HG03103 (cell line): ENCODE measurements around the gene BACE2.
A peak's percentile ranks its signal among the peaks of the same experiment; 100 is the strongest.

Source experiments
- ATAC-seq: cut with Tn5 transposase; IDR thresholded peaks from one replicate; pipeline ENCODE4 v1.9.1; 2021; ENCODE audit warnings: low read depth; ENCODE audit not compliant: unreplicated experiment

Gene BACE2

DNA sequence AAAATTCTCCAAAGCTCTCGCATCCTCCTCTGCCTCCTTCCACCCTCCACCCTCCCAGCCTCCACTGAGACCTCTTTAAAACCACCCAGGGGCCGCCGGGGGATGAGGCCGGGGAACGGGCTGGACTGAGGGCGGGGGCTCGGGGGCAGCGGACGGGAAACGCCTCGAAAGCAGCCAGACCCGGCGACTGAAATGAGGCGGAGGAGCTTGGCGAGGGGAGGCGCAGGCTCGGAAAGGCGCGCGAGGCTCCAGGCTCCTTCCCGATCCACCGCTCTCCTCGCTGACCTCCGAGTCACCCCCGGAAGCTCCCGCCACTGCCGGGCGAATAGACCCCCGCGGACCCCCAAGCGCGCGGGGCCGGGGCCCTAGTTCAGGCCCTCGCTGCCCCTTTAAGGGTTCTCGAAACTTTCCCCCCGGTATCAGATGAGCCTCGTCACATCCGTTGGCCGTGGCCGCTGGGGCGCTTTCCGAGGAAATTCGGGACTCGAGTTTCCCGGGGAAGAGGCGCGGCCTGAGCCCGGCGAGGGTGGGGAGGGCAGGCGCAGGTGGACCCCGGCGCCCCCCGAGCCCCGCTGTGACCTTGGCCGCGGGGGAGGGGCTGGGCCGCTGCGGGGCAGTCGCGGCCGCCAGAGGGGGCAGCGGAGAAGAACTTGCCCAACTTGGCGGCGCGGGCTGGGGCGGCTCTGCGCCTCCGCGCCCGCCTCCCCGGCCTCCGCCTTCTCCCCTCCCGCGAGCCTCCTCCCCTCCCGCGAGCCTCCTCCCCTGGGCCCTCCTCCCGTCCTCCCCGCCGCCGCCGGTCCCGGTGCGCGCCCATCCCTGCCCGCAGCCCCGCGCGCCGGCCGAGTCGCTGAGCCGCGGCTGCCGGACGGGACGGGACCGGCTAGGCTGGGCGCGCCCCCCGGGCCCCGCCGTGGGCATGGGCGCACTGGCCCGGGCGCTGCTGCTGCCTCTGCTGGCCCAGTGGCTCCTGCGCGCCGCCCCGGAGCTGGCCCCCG lies at the start of gene BACE2:
TSS of gene BACE2 (plus strand) at position 813 of the 995 bp plus-strand sequence. CDS start at position 917, 104 bp downstream.
- peak; percentile 77 for ATAC-seq

- no peak for ATAC-seq
These were observed 48.1 kb upstream of the BACE2 start for GRCh38 chr21:41119901-41120300.

GRCh38 chr21:41120997-41121396 lies 47.0 kb upstream of the BACE2 start:
- ATAC-seq = no peak

- no peak for ATAC-seq
These were observed 46.1 kb upstream of the BACE2 start for GRCh38 chr21:41121785-41122415.

DNA sequence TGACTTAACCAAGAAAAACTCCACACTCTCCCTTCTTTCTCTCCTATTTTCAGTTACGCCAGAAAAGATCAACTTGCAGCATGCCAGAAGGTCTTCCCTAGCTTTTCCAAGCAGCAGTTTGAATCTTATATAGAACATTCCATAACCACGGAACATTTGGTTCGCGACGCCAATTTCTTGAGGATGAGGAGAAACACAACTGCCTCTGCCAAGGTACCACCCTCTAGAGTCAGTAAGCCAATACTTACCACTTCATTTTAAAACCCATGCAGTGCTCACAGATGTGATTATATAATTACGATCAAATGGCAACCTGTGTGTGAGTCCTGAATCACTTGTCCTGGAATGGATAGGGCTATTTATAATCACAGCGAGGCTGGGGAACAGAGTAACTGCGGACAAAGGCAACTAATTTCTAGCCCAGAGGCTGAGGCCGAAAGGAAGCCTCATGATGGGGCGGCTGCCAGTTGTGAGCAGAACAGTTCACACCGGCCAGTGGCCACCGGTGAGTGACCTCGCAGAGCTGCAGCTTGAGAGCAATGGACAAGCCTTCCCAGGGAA lies 43.2 kb upstream of the BACE2 start:
- no peak for ATAC-seq

GRCh38 chr21:41128981-41129380 lies 39.0 kb upstream of the BACE2 start:
- ATAC-seq = no peak

DNA sequence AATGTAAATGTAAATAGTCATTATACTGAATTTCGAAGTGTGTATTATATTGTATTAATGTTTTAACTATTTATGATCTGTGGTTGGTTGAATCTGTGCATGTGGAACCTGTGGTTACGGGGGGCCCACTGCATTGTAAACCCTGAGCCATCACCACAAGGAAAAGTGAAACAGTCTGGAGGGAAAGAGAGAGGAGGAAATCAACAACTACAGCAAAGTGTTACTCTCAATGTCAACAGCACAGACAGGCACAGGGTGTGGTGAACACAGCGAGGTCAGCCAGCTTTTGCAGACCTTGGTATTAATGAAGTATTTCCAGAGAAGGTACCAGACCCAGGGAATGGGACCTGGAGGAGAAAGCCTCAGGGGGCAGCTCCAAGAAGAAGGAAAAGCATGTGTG lies 37.1 kb upstream of the BACE2 start:
- no peak for ATAC-seq

DNA sequence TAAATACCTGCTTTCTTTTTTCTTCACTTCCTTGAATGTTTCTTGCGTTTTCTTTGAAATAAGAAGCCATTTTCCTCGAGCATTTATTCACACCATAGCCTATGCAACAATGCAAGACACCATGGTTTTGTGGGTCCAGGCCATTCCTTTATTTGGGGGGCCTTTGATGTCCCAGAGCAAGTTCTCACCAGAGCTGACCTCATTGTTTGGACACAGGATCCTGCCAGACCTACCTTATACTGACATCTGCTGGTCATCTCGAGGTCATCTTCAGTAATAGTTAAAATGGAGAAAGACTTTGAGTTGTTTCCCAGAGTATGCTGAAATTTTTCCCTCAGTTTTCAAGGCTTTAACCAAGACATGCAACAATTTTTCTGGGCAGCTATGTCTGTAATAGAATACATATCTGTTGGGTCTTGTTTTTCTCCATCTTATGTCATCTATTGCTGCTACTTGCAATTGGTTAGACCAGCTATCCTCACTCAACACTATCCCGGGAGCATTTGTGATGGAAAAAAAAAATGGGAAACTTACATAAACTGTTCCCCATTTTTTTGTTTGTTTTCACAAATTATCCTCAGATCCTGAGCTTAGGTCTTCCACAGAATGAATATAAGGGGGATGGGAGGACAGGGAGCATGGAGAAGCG lies 34.0 kb upstream of the BACE2 start:
- no peak for ATAC-seq

GRCh38 chr21:41135746-41136145 lies 32.2 kb upstream of the BACE2 start:
- ATAC-seq = no peak

- no peak for ATAC-seq
These were observed 31.7 kb upstream of the BACE2 start for GRCh38 chr21:41136286-41136685.

- no peak for ATAC-seq
These were observed 30.6 kb upstream of the BACE2 start for GRCh38 chr21:41137401-41137800.

GRCh38 chr21:41137889-41138288 lies 30.1 kb upstream of the BACE2 start:
- no peak for ATAC-seq

GRCh38 chr21:41138711-41139110 lies 29.2 kb upstream of the BACE2 start:
- no peak for ATAC-seq

- no peak for ATAC-seq
These were observed 28.7 kb upstream of the BACE2 start for GRCh38 chr21:41139275-41139674.

DNA sequence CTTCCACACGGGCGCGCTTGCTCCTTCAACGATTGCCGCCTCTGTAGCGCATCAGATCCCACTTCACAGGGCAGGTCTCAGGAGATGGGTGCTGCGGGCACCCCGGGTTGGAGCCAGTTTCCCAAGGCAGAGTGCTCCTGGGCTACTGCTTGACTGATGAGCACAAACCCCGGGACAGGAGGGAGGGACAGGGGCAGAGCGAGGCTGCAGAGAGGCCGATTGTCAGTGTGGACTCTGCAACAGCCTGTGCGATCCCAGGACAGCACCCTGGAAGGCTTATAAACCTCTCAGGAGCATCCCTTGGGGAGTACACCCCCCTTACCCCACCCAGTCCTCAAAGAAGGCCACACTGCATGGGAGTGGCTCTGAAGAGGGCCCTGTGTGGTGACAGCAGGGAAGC lies 28.0 kb upstream of the BACE2 start:
- ATAC-seq = no peak

- ATAC-seq = no peak
These were observed 26.9 kb upstream of the BACE2 start for GRCh38 chr21:41141031-41141457.

DNA sequence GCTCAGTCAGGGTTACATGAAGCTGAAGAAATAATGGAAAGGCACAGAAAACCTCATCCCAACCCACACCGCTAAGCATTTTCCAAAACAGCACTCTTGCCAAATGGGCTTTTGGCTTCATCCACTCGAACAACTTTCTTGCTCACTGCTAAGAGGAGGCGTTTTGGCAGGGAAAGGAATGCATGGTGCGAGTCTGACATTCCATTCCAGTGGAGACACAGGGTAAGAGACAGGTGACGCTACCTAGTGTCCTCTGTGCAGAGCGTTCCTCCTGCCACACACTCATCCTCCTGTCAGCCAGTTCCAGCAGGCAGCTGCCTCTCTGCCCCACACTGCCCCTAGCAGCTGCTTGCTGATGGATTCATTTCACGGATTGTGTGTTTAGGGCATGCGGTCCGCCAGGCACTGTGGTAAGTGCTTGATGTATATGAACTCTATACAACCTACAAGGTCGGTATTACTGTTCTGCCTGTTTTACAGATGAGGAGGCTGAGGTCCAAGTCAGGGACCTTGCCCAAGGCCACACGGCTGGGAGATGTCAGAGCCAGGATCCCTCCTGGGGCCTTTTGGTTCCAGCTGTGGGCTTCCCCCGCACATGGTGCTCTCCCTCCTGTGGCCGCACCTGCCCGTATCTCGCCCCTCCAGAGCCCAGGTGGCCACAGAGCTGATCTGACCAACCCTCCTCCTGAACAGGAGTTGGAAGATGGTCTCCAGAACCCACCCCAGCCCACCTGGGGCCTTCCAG lies 25.7 kb upstream of the BACE2 start:
- no peak for ATAC-seq

DNA sequence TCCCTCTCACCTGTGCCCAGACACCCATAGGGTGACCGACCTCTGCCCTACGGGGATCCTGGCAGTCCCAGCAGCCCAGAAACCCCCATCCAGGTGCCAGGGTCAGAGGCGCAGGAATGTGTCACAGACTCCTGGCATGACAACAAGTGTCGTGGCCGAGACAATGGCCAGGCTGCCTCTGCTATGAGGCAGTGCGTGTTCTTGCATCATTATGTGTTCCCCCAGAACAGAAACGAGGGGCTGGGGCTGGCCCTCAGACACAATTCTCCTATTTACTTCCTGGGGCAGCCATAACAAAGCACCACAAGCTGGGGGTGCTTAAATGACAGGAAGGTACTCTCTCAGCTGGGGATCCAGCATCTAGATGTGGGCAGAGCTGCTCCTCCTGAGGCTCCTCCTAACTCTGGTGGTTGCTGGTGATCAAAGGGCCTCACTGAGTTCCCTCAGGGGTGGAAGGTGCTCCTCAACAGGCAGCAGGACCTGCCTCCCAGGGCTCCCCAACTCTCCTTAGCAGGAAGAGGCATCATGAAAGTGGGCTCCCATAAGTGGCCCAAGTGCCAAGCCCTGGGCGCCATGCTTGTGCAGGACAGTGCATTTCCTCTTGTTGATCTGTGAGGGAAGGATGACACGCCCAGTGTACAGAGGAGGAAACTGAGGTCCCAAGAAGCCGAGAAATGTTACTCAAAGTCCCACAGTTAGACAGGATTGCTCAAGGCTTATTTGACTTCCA lies 24.2 kb upstream of the BACE2 start:
- ATAC-seq = no peak

- no peak for ATAC-seq
These were observed 20.6 kb upstream of the BACE2 start for GRCh38 chr21:41147096-41147978.
